AML-193 (cell line): Measurements from ENCODE around the gene TMPRSS3.

ENCODE experiments used
- DNase-seq, 2 experiments: peaks; one replicate each; lab custom pipeline; 2025; lab: John Stamatoyannopoulos, UW

Gene TMPRSS3

GRCh38 chr21:42373196-42373907 is 22.5 kb downstream of the TMPRSS3 start:
- DNase-seq = no peak

- DNase-seq = no peak
Observed at GRCh38 chr21:42370894-42371654, 24.8 kb downstream of the TMPRSS3 start.

DNA sequence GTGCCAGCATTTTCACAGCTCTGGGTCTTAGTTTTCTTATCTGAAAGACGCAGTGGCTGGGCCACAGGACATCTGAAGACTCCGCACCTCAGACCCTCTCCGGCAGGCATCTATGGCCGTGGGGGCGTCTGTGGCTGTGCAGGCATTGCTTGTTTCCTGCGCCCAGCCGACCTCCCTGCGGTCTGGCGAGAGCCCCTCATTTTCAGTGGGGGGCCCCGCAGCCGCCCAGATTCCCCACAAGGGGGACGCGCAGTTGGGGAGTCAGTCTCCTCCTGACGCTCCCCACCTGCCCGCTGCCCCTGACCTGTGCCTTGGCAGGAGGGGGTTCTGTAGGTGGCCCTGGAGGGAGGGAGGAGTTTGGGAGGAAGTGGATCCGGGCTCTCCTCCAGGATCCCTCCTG is 26.0 kb downstream of the TMPRSS3 start:
- DNase-seq = no peak

DNA sequence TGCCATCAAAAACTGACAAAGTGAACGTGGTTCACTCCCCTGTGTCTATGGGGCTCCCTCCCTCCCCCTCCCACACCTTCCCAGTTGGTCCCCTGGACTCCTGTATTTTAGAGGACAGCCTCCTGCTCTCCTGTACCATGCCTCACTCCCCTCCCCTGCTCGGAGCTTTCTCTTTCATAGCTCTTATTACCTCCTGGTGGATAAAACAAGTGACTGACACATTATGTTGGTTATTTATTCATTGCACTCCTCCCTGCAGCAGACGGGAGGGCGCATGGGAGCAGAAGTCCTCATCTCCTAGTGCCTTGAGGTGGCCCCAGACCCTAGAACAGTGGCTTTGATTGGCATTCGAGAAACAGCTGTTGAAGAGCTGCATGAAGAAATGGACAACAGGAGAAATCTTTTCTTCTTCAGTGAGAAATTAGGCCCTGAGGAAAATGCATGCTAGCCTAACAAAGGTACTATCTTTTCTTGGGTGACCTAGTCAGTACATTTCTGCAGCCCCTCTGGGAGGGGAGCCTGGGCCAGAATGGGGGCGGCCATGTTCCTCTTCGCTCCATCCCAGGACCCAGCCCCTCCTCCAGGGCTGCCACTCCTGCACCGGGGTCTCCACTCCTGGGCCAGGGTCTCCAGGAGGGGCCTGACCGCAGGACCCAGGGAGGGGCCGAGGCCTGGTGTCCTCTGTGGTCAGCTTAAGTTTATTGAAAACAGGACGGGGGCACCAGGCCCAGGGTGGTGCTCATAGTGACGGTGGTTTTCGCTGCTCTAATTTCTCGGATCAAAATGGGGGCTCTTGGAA is 28.3 kb downstream of the TMPRSS3 start:
- DNase-seq = no peak

- DNase-seq = no peak
Observed at GRCh38 chr21:42366292-42367010, 29.4 kb downstream of the TMPRSS3 start, which contains the start of gene TFF1. Gene TFF1, minus strand, starts transcription at chr21:42366535. Its CDS starts 40 bp downstream, at chr21:42366495.

GRCh38 chr21:42365770-42366169 is 30.1 kb downstream of the TMPRSS3 start:
- DNase-seq = no peak

DNA sequence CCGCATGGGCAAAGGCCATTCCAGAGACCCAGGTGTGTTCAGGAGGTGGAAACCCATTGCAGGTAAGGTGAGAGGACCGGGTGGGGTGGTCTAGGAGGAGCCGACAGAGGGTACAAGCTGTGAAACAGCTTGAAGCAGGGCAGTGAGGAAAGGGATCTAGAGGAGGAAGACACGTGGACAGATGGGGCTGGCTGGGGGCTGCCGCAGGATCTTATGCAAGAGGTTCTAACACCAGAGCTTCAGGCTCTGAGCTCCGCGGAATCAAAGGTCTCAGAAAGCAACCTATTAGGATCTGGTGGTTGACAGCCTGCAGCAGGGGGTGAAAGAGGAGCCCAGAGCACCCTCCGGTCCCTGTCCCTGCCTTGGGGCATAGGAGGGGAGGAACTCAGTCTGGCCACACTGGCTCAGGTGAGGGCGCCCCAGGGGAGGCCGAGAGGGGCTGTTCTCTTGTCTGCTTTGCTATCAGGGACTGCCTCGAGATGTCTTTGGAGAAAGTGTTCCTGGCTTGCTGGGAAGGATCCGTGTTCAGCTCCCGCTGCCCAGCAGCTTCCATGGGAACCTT is 31.5 kb downstream of the TMPRSS3 start:
- DNase-seq = no peak

- no peak for DNase-seq
Observed at GRCh38 chr21:42363312-42363711, 32.5 kb downstream of the TMPRSS3 start.

DNA sequence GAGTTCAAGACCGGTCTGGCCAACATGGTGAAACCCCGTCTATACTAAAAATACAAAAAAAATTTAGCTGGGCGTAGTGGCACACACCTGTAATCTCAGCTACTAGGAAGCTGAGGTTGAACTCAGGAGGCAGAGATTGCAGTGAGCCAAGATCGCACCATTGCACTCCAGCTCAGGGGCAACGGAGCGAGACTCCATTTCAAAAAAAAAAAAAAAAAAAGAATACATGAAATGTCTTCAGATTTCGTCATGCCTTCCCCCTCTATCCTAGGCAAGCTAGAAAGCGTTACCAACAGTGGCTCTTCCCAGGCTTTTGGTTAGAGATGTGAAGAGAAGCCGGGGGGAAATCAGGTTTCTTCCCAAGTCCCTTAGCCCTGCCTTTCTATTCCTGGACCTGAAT is 33.2 kb downstream of the TMPRSS3 start:
- no peak for DNase-seq

DNA sequence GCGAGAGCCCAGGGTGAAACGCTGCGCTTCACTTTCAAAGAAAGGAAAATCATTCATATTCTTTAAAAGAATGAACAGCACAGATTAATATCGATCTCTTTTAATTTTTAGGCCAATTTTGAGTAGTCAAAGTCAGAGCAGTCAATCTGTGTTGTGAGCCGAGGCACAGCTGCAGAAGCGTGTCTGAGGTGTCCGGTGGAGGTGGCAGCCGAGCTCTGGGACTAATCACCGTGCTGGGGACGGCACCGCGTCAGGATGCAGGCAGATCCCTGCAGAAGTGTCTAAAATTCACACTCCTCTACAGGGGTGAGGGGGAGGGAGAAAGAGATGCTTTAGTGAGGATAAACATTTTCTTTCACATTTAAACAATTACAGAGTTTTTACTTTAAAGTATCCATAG is 33.7 kb downstream of the TMPRSS3 start:
- DNase-seq = no peak

DNA sequence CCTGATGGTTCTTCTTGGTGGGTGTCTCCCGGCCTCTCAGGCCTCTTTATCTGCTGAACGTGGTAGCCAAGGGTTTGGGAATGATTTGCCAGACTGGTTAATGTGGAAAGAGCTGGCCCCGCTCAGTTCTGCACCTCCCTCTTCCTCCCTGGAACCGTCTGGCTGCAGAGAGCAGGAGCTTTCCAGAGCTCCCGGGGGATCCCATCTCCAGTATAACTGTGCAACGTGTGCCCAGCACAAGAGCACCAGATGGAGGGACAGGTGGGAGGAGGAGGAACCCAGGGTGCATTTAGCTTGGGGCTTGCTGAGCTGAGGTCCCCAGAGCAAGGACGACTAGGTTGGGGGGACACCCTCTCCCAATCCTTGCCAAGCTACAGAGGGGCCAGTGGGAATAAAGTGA is 34.6 kb downstream of the TMPRSS3 start:
- DNase-seq = no peak

DNA sequence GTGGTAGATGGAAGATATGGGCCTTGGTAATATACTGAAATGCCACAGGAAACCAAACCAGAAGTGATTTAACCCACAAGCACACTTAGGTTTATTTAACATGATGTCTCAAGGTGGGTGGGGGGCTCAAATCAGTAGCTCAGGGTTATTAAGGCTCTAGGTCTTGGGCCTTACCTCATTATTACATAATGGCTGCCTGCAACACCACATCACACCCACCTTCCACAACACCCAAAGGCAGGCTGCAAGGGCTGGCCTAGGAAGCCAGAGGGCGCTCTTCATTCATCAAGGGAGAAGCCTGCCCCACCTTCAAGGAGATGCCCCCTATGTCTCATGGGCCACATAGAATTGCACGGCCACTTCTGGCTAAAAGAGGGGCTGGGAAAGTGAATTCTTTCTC is 35.5 kb downstream of the TMPRSS3 start:
- DNase-seq = no peak

DNA sequence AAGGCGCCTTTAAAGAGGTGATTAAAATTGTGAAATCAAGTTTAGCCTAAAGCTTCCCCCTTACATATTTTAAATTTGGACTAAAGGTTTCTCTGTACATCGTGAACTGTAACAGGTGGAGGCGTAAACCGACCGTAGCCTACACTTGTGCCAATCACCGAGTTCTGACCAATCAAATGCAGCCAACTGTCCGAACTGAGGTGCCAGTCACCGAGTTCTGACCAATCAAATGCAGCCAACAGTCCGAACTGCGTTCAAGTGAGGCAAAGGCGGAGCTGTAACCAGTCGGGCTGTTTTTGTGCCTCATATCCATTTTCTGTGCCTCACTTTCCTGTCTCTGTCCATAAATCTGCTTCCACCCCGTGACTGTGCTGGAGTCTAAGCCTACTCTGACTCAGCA is 36.9 kb downstream of the TMPRSS3 start:
- DNase-seq = no peak

DNA sequence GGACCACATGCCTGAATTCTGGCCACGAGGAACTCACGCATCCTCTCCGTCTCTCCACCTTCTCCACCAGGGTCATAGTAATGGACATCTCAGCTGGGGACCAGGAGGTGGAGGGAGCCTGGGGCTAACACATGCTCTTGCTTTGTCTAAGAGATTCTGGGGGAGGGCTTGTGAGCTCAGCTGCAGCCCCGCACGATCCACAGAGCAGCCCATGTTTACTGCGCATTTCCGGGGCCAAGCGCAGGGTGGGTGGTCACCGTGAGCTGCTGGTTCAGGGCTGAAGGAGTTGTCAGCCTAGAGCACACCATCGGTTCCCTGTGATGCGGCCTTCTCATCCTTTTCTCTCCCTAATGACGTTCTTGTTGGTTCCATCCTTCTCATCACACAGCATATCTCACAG is 37.6 kb downstream of the TMPRSS3 start:
- no peak for DNase-seq

- no peak for DNase-seq
Observed at GRCh38 chr21:42357307-42357706, 38.5 kb downstream of the TMPRSS3 start.

DNA sequence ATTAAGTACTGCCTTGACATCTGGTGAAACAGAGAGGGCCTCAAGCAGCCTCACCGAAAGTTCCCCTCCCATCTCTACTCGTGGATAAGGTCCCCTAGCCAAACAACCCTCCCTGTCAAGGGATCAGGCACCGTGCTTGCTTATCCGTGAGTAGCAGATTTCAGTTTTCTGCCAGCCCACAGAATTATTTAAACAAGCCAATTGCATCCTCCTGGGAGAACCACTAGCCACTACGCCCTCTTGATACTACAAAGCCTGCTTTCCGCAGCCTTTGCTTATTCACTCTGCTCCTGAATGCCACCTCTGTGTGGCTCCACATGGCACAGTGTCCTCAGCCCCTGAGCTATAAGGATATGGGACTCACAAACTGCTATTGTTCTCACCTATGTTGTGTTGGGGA is 39.2 kb downstream of the TMPRSS3 start:
- DNase-seq = no peak

DNA sequence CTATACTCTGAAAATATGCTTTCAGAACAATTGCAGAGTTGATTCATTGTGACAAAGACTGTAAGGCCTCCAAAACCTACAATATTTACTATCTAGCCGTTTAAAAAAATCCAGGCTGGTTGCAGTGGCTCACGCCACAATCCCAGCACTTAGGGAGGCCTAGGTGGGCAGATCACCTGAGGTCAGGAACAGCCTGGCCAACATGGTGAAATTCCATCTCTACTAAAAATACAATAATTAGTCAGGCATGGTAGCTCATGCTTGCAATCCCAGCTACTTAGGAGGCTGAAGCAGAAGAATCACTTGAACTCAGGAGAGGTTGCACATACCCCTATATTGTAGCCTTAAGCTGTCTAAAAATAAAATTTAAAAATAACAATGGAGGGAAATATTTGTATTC is 39.8 kb downstream of the TMPRSS3 start:
- no peak for DNase-seq

- no peak for DNase-seq
Observed at GRCh38 chr21:42353623-42354022, 42.2 kb downstream of the TMPRSS3 start.

DNA sequence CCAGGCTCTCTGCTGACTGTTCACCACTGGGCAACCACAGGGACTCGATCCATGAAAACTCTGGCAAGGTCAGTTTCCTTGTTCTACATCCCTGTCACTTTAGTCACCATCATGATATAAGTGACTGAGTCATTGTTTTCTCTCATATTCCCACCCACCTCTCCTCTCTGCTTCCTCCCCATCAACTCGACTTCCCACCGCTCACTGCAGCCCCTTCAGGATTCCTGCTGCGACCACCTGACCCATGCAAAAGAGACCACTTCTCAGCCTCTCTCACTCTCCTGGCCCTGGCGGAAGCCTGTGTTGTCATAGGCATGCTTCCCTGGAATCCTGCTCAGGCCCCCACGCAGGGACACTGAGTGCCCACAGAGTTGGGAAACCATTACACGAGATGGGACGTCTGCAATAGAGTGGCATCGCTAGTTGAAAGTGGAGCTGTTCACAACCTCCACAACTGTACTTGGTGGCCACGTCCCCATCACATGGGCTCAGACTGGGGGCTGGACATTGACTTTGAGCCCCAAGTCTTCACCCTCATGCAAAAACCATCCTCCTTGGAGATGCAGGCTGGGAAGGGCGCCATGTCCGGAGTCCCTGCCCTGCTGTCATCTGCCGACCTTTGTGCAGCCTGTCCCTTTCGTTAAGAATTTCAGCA is 43.3 kb downstream of the TMPRSS3 start:
- DNase-seq = no peak

GRCh38 chr21:42351626-42352440 is 44.0 kb downstream of the TMPRSS3 start:
- DNase-seq = no peak
